CD4-positive, alpha-beta memory T cell (primary cell): ENCODE data around the gene MYO1D. TPM values are rescaled to one million over a fixed set of nuclear protein-coding genes. Genes with fewer than 3 reads are reported as not detected.

Experiments
- CTCF ChIA-PET: fragments of 350-600 bp; sonication (Branson Sonifier 250); formaldehyde crosslinking; loops from one replicate; lab custom pipeline; 2021; ENCODE audit warnings: inconsistent platforms; ENCODE audit not compliant: partially characterized antibody; lab: Charles Lee
- POLR2A ChIA-PET: fragments of 350-600 bp; sonication (Branson Sonifier 250); formaldehyde crosslinking; loops from one replicate; lab custom pipeline; 2021; ENCODE audit not compliant: partially characterized antibody; lab: Charles Lee
- DNase-seq, 5 donors: peaks; one replicate each; pipeline versions ENCODE4 v3.0.0 to v3.0.0-alpha.2; 2020 to 2022; ENCODE audit warnings: mixed read lengths in 1 of 5
- H3K27ac ChIP-seq: one replicate; pipeline ENCODE4 v1.7.0; 2013; ENCODE audit warnings: low read depth, low read length
- H3K27me3 ChIP-seq: 2 replicates; pipeline ENCODE4 v1.7.0; 2013; ENCODE audit warnings: mild to moderate bottlenecking, low read length, moderate library complexity; ENCODE audit not compliant: insufficient read depth
- H3K36me3 ChIP-seq: 2 replicates; pipeline ENCODE4 v1.7.0; 2013; ENCODE audit warnings: mild to moderate bottlenecking, low read length, moderate library complexity; ENCODE audit not compliant: insufficient read depth
- H3K4me1 ChIP-seq: 2 replicates; pipeline ENCODE4 v1.7.0; 2013; ENCODE audit warnings: mild to moderate bottlenecking, low read length, moderate library complexity; ENCODE audit not compliant: insufficient read depth
- H3K4me3 ChIP-seq, 2 donors: one replicate each; pipeline ENCODE4 v1.7.0; 2013; ENCODE audit warnings: low read length in 2 of 2, mild to moderate bottlenecking in 1 of 2
- H3K9me3 ChIP-seq, 2 donors: one replicate each; pipeline ENCODE4 v1.7.0; 2013; ENCODE audit warnings: low read length in 2 of 2, control low read depth in 1 of 2; ENCODE audit not compliant: control insufficient read depth in 1 of 2
- H3K27ac Mint-ChIP-seq, 7 donors: one replicate each; pipeline ENCODE4 v1.8.0; 2020 to 2021; ENCODE audit warnings: mixed read lengths in 7 of 7, mild to moderate bottlenecking in 6 of 7, inconsistent platforms in 3 of 7, moderate library complexity in 3 of 7
- H3K27me3 Mint-ChIP-seq, 2 donors: one replicate each; pipeline ENCODE4 v1.8.0; 2020 to 2021; ENCODE audit warnings: mixed read lengths in 2 of 2
- H3K36me3 Mint-ChIP-seq, 2 donors: one replicate each; pipeline ENCODE4 v1.8.0; 2020 to 2021; ENCODE audit warnings: mixed read lengths in 2 of 2, inconsistent platforms in 1 of 2, mild to moderate bottlenecking in 1 of 2
- H3K4me1 Mint-ChIP-seq, 4 donors: one replicate each; pipeline ENCODE4 v1.8.0; 2020 to 2021; ENCODE audit warnings: mixed read lengths in 4 of 4, mild to moderate bottlenecking in 1 of 4
- H3K4me3 Mint-ChIP-seq, 8 donors: one replicate each; pipeline ENCODE4 v1.8.0; 2020 to 2021; ENCODE audit warnings: mixed read lengths in 8 of 8, mild to moderate bottlenecking in 7 of 8, moderate library complexity in 6 of 8, inconsistent platforms in 3 of 8
- H3K9me3 Mint-ChIP-seq, 8 donors: one replicate each; pipeline ENCODE4 v1.8.0; 2020 to 2021; ENCODE audit warnings: mixed read lengths in 8 of 8, mild to moderate bottlenecking in 5 of 8, inconsistent platforms in 3 of 8, moderate library complexity in 1 of 8
- intact Hi-C: fragments of 100-400 bp; cut with micrococcal nuclease; formaldehyde crosslinking; loops from one replicate; pipeline ENCODE4 v1.15.1; 2023
- polyA plus RNA-seq, 2 donors: library from polyadenylated mRNA; unstranded; fragments of 300-500 nt; fragmentation: Illumina TruSeq; gene quantifications; one replicate each; pipeline ENCODE4 v1.2.3, GENCODE V29; 2021
- total RNA-seq, 2 experiments: library from RNA; stranded (reverse); gene quantifications; one replicate each; pipeline ENCODE4 v1.2.3, GENCODE V29; 2021

Gene MYO1D
- total and polyA plus RNA-seq, 4 experiments from 2014 or later, result 2.0 to 12.7 (median 10.5) TPM

- peak; percentile 62 to 78 (median 65) for DNase-seq
- ChIA-PET CTCF (interaction anchor here (0.5 to 5.9 kb wide), 46 partner anchors 10 to 421 kb away, joined by 3 to 121 read pairs (median 5); partner anchors contain the start of genes CDK5R1 and PSMD11), POLR2A (interaction anchor here (1.2 to 1.6 kb wide), 2 partner anchors 17 to 22 kb away, joined by 3 to 8 read pairs; partner anchors contain the start of gene PSMD11)
- Histone ChIP-seq H3K27ac (no peak overlapping the region), H3K27me3 (no peaks in the 10 kb centered on the region), H3K4me1 (peaks cover 20% of the 10 kb centered on the region), H3K36me3 (peaks cover 29% of the 10 kb centered on the region), H3K4me3 (no peak overlapping the region), H3K9me3 (no peaks in the 10 kb centered on the region)
- Mint-ChIP-seq H3K4me3 (peak overlapping the region in 2 of 8 donors; percentile 20 to 44), H3K36me3 (peaks cover 45 to 65% of the 10 kb centered on the region in 2 donors), H3K27ac (peak overlapping the region in 6 of 7 donors; percentile 10 to 72 (median 48)), H3K9me3 (no peaks in the 10 kb centered on the region), H3K27me3 (no peaks in the 10 kb centered on the region), H3K4me1 (peaks cover 16 to 29% (median 23%) of the 10 kb centered on the region in 4 donors)
- intact Hi-C loops, result loop anchor here (1.0 to 5.0 kb wide), 3 partner anchors 18 to 210 kb away; partner anchors contain the start of gene PSMD11
These were observed 414.9 kb downstream of the MYO1D start for GRCh38 chr17:32461853-32462617.

- Mint-ChIP-seq H3K36me3 (peaks cover 44 to 63% of the 10 kb centered on the region in 2 donors), H3K4me3 (no peak overlapping the region), H3K27ac (peak overlapping the region in 6 of 7 donors; percentile 8 to 72 (median 46)), H3K27me3 (no peaks in the 10 kb centered on the region), H3K4me1 (peaks cover 17 to 26% (median 23%) of the 10 kb centered on the region in 4 donors), H3K9me3 (no peaks in the 10 kb centered on the region)
- intact Hi-C loops, result loop anchor here (1.0 to 5.0 kb wide), 2 partner anchors 17 to 209 kb away; partner anchors contain the start of gene PSMD11
- DNase-seq, result no peak
- Histone ChIP-seq H3K27me3 (no peaks in the 10 kb centered on the region), H3K4me1 (peaks cover 20% of the 10 kb centered on the region), H3K4me3 (no peak overlapping the region), H3K36me3 (peaks cover 29% of the 10 kb centered on the region), H3K9me3 (no peaks in the 10 kb centered on the region), H3K27ac (no peak overlapping the region)
- ChIA-PET POLR2A (interaction anchor here (1.2 kb wide), 1 partner anchor 23 kb away, joined by 3 read pairs; no protein-coding TSS in a partner anchor), CTCF (interaction anchor here (0.6 to 5.9 kb wide), 34 partner anchors 11 to 416 kb away, joined by 3 to 121 read pairs (median 6); partner anchors contain the start of genes CDK5R1 and PSMD11)
These were observed 415.4 kb downstream of the MYO1D start for GRCh38 chr17:32461498-32461852.

GRCh38 chr17:32460054-32460453, 416.9 kb downstream of the MYO1D start:
- ChIA-PET CTCF (interaction anchor here (1.1 to 5.3 kb wide), 5 partner anchors 12 to 64 kb away, joined by 5 to 121 read pairs (median 52); partner anchors contain the start of gene PSMD11), POLR2A (no interaction called here)
- no peaks in the 10 kb centered on the region for H3K27me3 Mint-ChIP-seq
- peaks cover 39 to 62% of the 10 kb centered on the region in 2 donors for H3K36me3 Mint-ChIP-seq
- intact Hi-C loops, result loop anchor here (5.0 kb wide), 1 partner anchor 208 kb away; no protein-coding TSS in a partner anchor
- no peak overlapping the region for H3K4me3 Mint-ChIP-seq
- H3K4me3 ChIP-seq, result no peak overlapping the region
- no peaks in the 10 kb centered on the region for H3K9me3 Mint-ChIP-seq
- H3K27me3 ChIP-seq, result no peaks in the 10 kb centered on the region
- H3K36me3 ChIP-seq, result peaks cover 34% of the 10 kb centered on the region
- no peak for DNase-seq
- peaks cover 20 to 28% (median 23%) of the 10 kb centered on the region in 4 donors for H3K4me1 Mint-ChIP-seq
- peaks cover 20% of the 10 kb centered on the region for H3K4me1 ChIP-seq
- H3K27ac Mint-ChIP-seq, result peak overlapping the region in 1 of 7 donors; percentile 40
- H3K9me3 ChIP-seq, result no peaks in the 10 kb centered on the region
- no peak overlapping the region for H3K27ac ChIP-seq

- Histone ChIP-seq H3K4me3 (no peak overlapping the region), H3K36me3 (peaks cover 43% of the 10 kb centered on the region), H3K27me3 (no peaks in the 10 kb centered on the region), H3K27ac (no peak overlapping the region), H3K4me1 (peaks cover 20% of the 10 kb centered on the region), H3K9me3 (no peaks in the 10 kb centered on the region)
- peak overlapping the region in 4 of 7 donors; percentile 13 to 62 (median 53) for H3K27ac Mint-ChIP-seq
- intact Hi-C loops, result no loop called here
- no peak for DNase-seq
- CTCF ChIA-PET, result interaction anchor here (1.4 kb wide), 1 partner anchor 25 kb away, joined by 3 read pairs; no protein-coding TSS in a partner anchor
- peak overlapping the region in 1 of 8 donors; percentile 67 for H3K4me3 Mint-ChIP-seq
- no peaks in the 10 kb centered on the region for H3K27me3 Mint-ChIP-seq
- no peaks in the 10 kb centered on the region for H3K9me3 Mint-ChIP-seq
- H3K36me3 Mint-ChIP-seq, result peaks cover 47 to 68% of the 10 kb centered on the region in 2 donors
- POLR2A ChIA-PET, result no interaction called here
- H3K4me1 Mint-ChIP-seq, result peaks cover 23 to 35% (median 29%) of the 10 kb centered on the region in 4 donors
These were observed 418.6 kb downstream of the MYO1D start for GRCh38 chr17:32458371-32458770.

- intact Hi-C loops, result no loop called here
- Histone ChIP-seq H3K36me3 (peaks cover 66% of the 10 kb centered on the region), H3K4me1 (peaks cover 12% of the 10 kb centered on the region), H3K27me3 (no peaks in the 10 kb centered on the region), H3K4me3 (no peak overlapping the region), H3K27ac (no peak overlapping the region), H3K9me3 (no peaks in the 10 kb centered on the region)
- Mint-ChIP-seq H3K9me3 (no peaks in the 10 kb centered on the region), H3K27ac (peak overlapping the region in 3 of 7 donors; percentile 7 to 53 (median 44)), H3K36me3 (peaks cover 56 to 77% of the 10 kb centered on the region in 2 donors), H3K4me3 (no peak overlapping the region), H3K27me3 (no peaks in the 10 kb centered on the region), H3K4me1 (peaks cover 15 to 42% (median 24%) of the 10 kb centered on the region in 4 donors)
- CTCF ChIA-PET, result interaction anchor here (1.0 to 13.5 kb wide), 2 partner anchors 9 kb away, joined by 4 to 121 read pairs; partner anchors contain the start of gene PSMD11
- DNase-seq, result no peak
- POLR2A ChIA-PET, result interaction anchor here (1.8 kb wide), 1 partner anchor 9 kb away, joined by 6 read pairs; the partner anchor contains the start of gene PSMD11
These were observed 423.6 kb downstream of the MYO1D start for GRCh38 chr17:32453370-32453769.

GRCh38 chr17:32452281-32452680, 424.6 kb downstream of the MYO1D start:
- H3K4me1 ChIP-seq, result peaks cover 4% of the 10 kb centered on the region
- H3K27ac Mint-ChIP-seq, result no peak overlapping the region
- no peak overlapping the region for H3K27ac ChIP-seq
- no peaks in the 10 kb centered on the region for H3K27me3 ChIP-seq
- no peaks in the 10 kb centered on the region for H3K9me3 ChIP-seq
- peaks cover 8 to 38% (median 21%) of the 10 kb centered on the region in 4 donors for H3K4me1 Mint-ChIP-seq
- H3K36me3 ChIP-seq, result peaks cover 61% of the 10 kb centered on the region
- CTCF ChIA-PET, result interaction anchor here (13.5 kb wide), 1 partner anchor 10 kb away, joined by 121 read pairs; no protein-coding TSS in a partner anchor
- H3K9me3 Mint-ChIP-seq, result no peaks in the 10 kb centered on the region
- H3K4me3 ChIP-seq, result no peak overlapping the region
- POLR2A ChIA-PET, result no interaction called here
- no peak for DNase-seq
- intact Hi-C loops, result no loop called here
- H3K27me3 Mint-ChIP-seq, result no peaks in the 10 kb centered on the region
- peaks cover 51 to 70% of the 10 kb centered on the region in 2 donors for H3K36me3 Mint-ChIP-seq
- H3K4me3 Mint-ChIP-seq, result no peak overlapping the region
